ENCODE results near the gene NRN1L. TPM values are rescaled to one million over a fixed set of nuclear protein-coding genes. Genes with fewer than 3 reads are reported as not detected.

The NRN1L gene
- total RNA-seq, 1 experiment from 2014 or later, result 1.4 TPM

GRCh38 chr16:67927131-67927941 lies 42.7 kb downstream of the NRN1L start (continued):
- TF ChIP-seq CTCF (IDR thresholded peaks at IDR 0.05 in 2 of 3, conservative IDR thresholded peaks at IDR 0.05 in 1 of 3; ENCODE audit: borderline replicate concordance in 1 of 3, insufficient read depth in 1 of 3, low read depth in 2 of 3, low read length in 2 of 3) (no peak), EZH2 (IDR thresholded peaks at IDR 0.05) (no peak), RAD21 (IDR thresholded peaks at IDR 0.05; ENCODE audit: low read depth) (no peak), CBX3 (IDR thresholded peaks at IDR 0.05; ENCODE audit: low read depth) (no peak), SIN3A (IDR thresholded peaks at IDR 0.05; ENCODE audit: low read depth) (no peak), ZFX (IDR thresholded peaks at IDR 0.05) (no peak), YY1 (IDR thresholded peaks at IDR 0.05; ENCODE audit: extremely low read depth, insufficient replicate concordance, low read depth, low read length) (no peak), POLR2AphosphoS5 (IDR thresholded peaks at IDR 0.05; ENCODE audit: low read depth, low read length) (no peak), JUND (IDR thresholded peaks at IDR 0.05) (no peak)

GRCh38 chr16:67928147-67928546 lies 43.5 kb downstream of the NRN1L start:
- RAD21 ChIA-PET (ENCODE audit: low non-redundant PET in 1 of 2, low total read pairs in 2 of 2, uncharacterized antibody in 2 of 2, unreplicated experiment in 2 of 2), result no interaction called here
- H3K9me3 ChIP-seq (ENCODE audit: control insufficient read depth in 1 of 2, insufficient read depth in 1 of 2, low read depth in 1 of 2, low read length in 2 of 2), result no peaks in the 10 kb centered on the region
- H3K27ac ChIP-seq (ENCODE audit: low read depth, low read length), result no peak overlapping the region
- H3K36me3 ChIP-seq (ENCODE audit: control insufficient read depth in 1 of 2, insufficient read depth in 2 of 2, low read length in 2 of 2), result no peaks in the 10 kb centered on the region; a peak in 2 of 4 replicates
- no peaks in the 10 kb centered on the region for H3K4me1 ChIP-seq (ENCODE audit: control insufficient read depth in 1 of 2, insufficient read depth in 2 of 2, low read length in 2 of 2)
- no peaks in the 10 kb centered on the region for H4K20me1 ChIP-seq (ENCODE audit: insufficient read depth)
- no peaks in the 10 kb centered on the region for H3K79me2 ChIP-seq (ENCODE audit: insufficient read depth, low read length)
- BruUV-seq (replicated peaks), result no TSS peak
- H3K9ac ChIP-seq (ENCODE audit: low read length), result no peak overlapping the region
- intact Hi-C loops (cut with micrococcal nuclease), result loop anchor here (1.0 kb wide), 2 partner anchors 45 to 256 kb away; no protein-coding TSS in a partner anchor
- CTCF ChIA-PET, result interaction anchor here (0.7 to 1.3 kb wide), 5 partner anchors 42 to 407 kb away, joined by 3 to 5 read pairs (median 3); no protein-coding TSS in a partner anchor
- no peak for DNase-seq (ENCODE audit: low read depth, low spot score)
- no peak overlapping the region for H2AFZ ChIP-seq (ENCODE audit: low read depth, low read length, poor library complexity, severe bottlenecking)
- POLR2A ChIA-PET, result no interaction called here
- no peak overlapping the region for H3K4me3 ChIP-seq (replicated peaks in 1 of 2; ENCODE audit: low read depth in 1 of 2, low read length in 2 of 2)
- no peak overlapping the region for H3K4me2 ChIP-seq (ENCODE audit: low read length)
- TF ChIP-seq SRF (IDR thresholded peaks at IDR 0.05; ENCODE audit: low read depth), result no peak
- TF ChIP-seq EZH2phosphoT487 (IDR thresholded peaks at IDR 0.05; ENCODE audit: borderline replicate concordance), result no peak
- TF ChIP-seq REST (IDR thresholded peaks at IDR 0.05; ENCODE audit: low read depth), result no peak
- no peak for ATAC-seq
- H3K9me2 ChIP-seq (ENCODE audit: insufficient read depth), result no peaks in the 10 kb centered on the region
- no peaks in the 10 kb centered on the region for H3K27me3 ChIP-seq (ENCODE audit: insufficient read depth, low read length)

Measured in HCT116 (cell line).